DOHH2 (cell line): ENCODE data around the gene TCF12.

Experiments
- H3F3A ChIP-seq: fragments of 200-600 bp; sonication (generic), shearing (Covaris generic); 2 replicates; pipeline ENCODE4 v1.6.0; 2016; ENCODE audit warnings: antibody characterized with exemption, mild to moderate bottlenecking; ENCODE audit not compliant: control insufficient read depth, insufficient read depth
- H3K27ac ChIP-seq: fragments of 200-600 bp; sonication (generic); 2 replicates; pipeline ENCODE4 v1.5.1; 2014; ENCODE audit warnings: low read depth, mild to moderate bottlenecking, low read length, moderate library complexity
- H3K27me3 ChIP-seq: fragments of 200-600 bp; sonication (generic); 2 replicates; pipeline ENCODE4 v1.6.1; 2014; ENCODE audit warnings: mild to moderate bottlenecking, low read length, mixed read lengths; ENCODE audit not compliant: control insufficient read depth
- H3K36me3 ChIP-seq: fragments of 200-600 bp; sonication (generic); 2 replicates; pipeline ENCODE4 v1.6.1; 2014; ENCODE audit warnings: mild to moderate bottlenecking, low read length, moderate library complexity, mixed read lengths; ENCODE audit not compliant: control insufficient read depth
- H3K4me1 ChIP-seq: fragments of 200-600 bp; sonication (generic); 2 replicates; pipeline ENCODE4 v1.6.1; 2014; ENCODE audit warnings: mild to moderate bottlenecking, low read length, mixed read lengths; ENCODE audit not compliant: control insufficient read depth
- H3K4me2 ChIP-seq: fragments of 200-600 bp; sonication (generic); 2 replicates; pipeline ENCODE4 v1.6.0; 2014; ENCODE audit warnings: mild to moderate bottlenecking, low read length, moderate library complexity
- H3K4me3 ChIP-seq: fragments of 200-600 bp; sonication (generic); 2 replicates; pipeline ENCODE4 v1.5.1; 2014; ENCODE audit warnings: mild to moderate bottlenecking, low read length, mixed read lengths
- H3K79me2 ChIP-seq: fragments of 200-600 bp; sonication (generic); 2 replicates; pipeline ENCODE4 v1.6.1; 2014; ENCODE audit warnings: mild to moderate bottlenecking, low read length, mixed read lengths; ENCODE audit not compliant: control insufficient read depth
- H3K9me2 ChIP-seq: fragments of 200-600 bp; sonication (generic); replicated peaks from 2 replicates; pipeline ENCODE4 v1.6.1; 2014; ENCODE audit warnings: mild to moderate bottlenecking, low read length, mixed read lengths; ENCODE audit not compliant: control insufficient read depth
- H3K9me3 ChIP-seq: fragments of 200-600 bp; sonication (generic); 2 replicates; pipeline ENCODE4 v1.6.1; 2014; ENCODE audit warnings: antibody characterized with exemption, low read length, mixed read lengths; ENCODE audit not compliant: control insufficient read depth, insufficient read depth
- H4K20me1 ChIP-seq: fragments of 200-600 bp; sonication (generic); 2 replicates; pipeline ENCODE4 v1.6.0; 2014; ENCODE audit warnings: low read depth, mild to moderate bottlenecking, antibody characterized with exemption, low read length, moderate library complexity; ENCODE audit not compliant: control insufficient read depth, insufficient read depth
- EZH2phosphoT487 ChIP-seq: fragments of 200-600 bp; sonication (generic); IDR thresholded peaks from 2 replicates; pipeline ENCODE4 v1.6.1; 2017; ENCODE audit warnings: borderline replicate concordance, mild to moderate bottlenecking, antibody characterized with exemption, low read length, moderate library complexity, mixed read lengths
- TF ChIP-seq, protein P1 (sequence below): fragments of 200-600 bp; sonication (generic); IDR thresholded peaks from one replicate; pipeline ENCODE4 v1.5.1; 2014; ENCODE audit warnings: antibody characterized with exemption, mild to moderate bottlenecking, low read depth, low read length; ENCODE audit not compliant: poor library complexity, severe bottlenecking

Gene TCF12

DNA sequence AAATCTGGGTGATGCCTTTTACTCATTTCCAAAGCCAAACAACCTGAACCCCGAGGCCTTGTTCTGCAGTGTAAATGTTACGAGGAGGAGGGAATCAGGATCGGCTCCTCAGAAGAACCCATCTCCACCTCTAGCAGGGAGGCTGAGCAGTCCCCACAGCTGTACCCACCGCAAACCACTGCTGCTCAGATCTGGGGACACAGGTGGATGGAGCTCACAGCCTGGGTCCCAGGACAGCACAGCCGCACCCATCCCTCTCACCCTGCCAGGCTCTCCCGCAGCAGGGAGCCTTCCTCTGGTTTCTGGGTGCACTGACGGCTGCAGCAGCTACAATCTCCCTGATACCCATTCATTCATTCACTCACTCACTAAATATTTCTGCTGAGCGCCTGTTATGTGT, 413.9 kb downstream of the TCF12 start:
- Histone ChIP-seq H3K4me2 (no peak overlapping the region), H3K4me1 (peaks cover 4% of the 10 kb centered on the region; the same call in 1 of the 2 replicates), H3K9me2 (no peaks in the 10 kb centered on the region), H3K36me3 (no peaks in the 10 kb centered on the region), H3F3A (no peaks in the 10 kb centered on the region), H3K9me3 (no peaks in the 10 kb centered on the region), H4K20me1 (no peaks in the 10 kb centered on the region), H3K27me3 (peaks cover 12% of the 10 kb centered on the region), H3K27ac (no peak overlapping the region), H3K79me2 (no peaks in the 10 kb centered on the region), H3K4me3 (no peak overlapping the region)
- no peak for TF ChIP-seq EZH2phosphoT487
- TF ChIP-seq, protein P1, sequence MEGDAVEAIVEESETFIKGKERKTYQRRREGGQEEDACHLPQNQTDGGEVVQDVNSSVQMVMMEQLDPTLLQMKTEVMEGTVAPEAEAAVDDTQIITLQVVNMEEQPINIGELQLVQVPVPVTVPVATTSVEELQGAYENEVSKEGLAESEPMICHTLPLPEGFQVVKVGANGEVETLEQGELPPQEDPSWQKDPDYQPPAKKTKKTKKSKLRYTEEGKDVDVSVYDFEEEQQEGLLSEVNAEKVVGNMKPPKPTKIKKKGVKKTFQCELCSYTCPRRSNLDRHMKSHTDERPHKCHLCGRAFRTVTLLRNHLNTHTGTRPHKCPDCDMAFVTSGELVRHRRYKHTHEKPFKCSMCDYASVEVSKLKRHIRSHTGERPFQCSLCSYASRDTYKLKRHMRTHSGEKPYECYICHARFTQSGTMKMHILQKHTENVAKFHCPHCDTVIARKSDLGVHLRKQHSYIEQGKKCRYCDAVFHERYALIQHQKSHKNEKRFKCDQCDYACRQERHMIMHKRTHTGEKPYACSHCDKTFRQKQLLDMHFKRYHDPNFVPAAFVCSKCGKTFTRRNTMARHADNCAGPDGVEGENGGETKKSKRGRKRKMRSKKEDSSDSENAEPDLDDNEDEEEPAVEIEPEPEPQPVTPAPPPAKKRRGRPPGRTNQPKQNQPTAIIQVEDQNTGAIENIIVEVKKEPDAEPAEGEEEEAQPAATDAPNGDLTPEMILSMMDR = no peak

- no peak overlapping the region for H3K4me3 ChIP-seq
- H3K9me2 ChIP-seq = no peaks in the 10 kb centered on the region
- H3K4me2 ChIP-seq = no peak overlapping the region
- H3K79me2 ChIP-seq = no peaks in the 10 kb centered on the region
- H3K4me1 ChIP-seq = peaks cover 4% of the 10 kb centered on the region; the same call in 1 of the 2 replicates
- H3K27ac ChIP-seq = no peak overlapping the region
- no peaks in the 10 kb centered on the region for H3K9me3 ChIP-seq
- TF ChIP-seq, protein P1 = no peak
- no peaks in the 10 kb centered on the region for H4K20me1 ChIP-seq
- no peaks in the 10 kb centered on the region for H3K36me3 ChIP-seq
- no peaks in the 10 kb centered on the region for H3F3A ChIP-seq
- H3K27me3 ChIP-seq = peaks cover 10% of the 10 kb centered on the region
Observed at GRCh38 chr15:57333487-57333886, 415.0 kb downstream of the TCF12 start.

- H3K27me3 ChIP-seq = peaks cover 5% of the 10 kb centered on the region
- H3K36me3 ChIP-seq = no peaks in the 10 kb centered on the region
- TF ChIP-seq, protein P1 = no peak
- TF ChIP-seq EZH2phosphoT487 = no peak
- H4K20me1 ChIP-seq = no peaks in the 10 kb centered on the region
- H3K4me2 ChIP-seq = no peak overlapping the region
- H3K79me2 ChIP-seq = no peaks in the 10 kb centered on the region
- H3K9me2 ChIP-seq = no peaks in the 10 kb centered on the region
- no peaks in the 10 kb centered on the region for H3F3A ChIP-seq
- no peak overlapping the region for H3K27ac ChIP-seq
- no peak overlapping the region for H3K4me3 ChIP-seq
- peaks cover 4% of the 10 kb centered on the region; the same call in 1 of the 2 replicates for H3K4me1 ChIP-seq
- no peaks in the 10 kb centered on the region for H3K9me3 ChIP-seq
Observed at GRCh38 chr15:57334257-57334656, 415.8 kb downstream of the TCF12 start.

- Histone ChIP-seq H3K4me1 (no peaks in the 10 kb centered on the region), H3K4me3 (no peak overlapping the region), H3K27me3 (no peaks in the 10 kb centered on the region), H3K36me3 (no peaks in the 10 kb centered on the region), H4K20me1 (no peaks in the 10 kb centered on the region), H3K79me2 (no peaks in the 10 kb centered on the region), H3K27ac (no peak overlapping the region), H3K9me3 (no peaks in the 10 kb centered on the region), H3F3A (no peaks in the 10 kb centered on the region), H3K9me2 (no peaks in the 10 kb centered on the region), H3K4me2 (no peak overlapping the region)
- TF ChIP-seq, protein P1 = no peak
- no peak for TF ChIP-seq EZH2phosphoT487
Observed at GRCh38 chr15:57335293-57335715, 416.9 kb downstream of the TCF12 start.
